H9 (cell line): ENCODE results near the gene CHMP6. TPM values are rescaled to one million over a fixed set of nuclear protein-coding genes. Genes with fewer than 3 reads are reported as not detected.

Experiments used
- DNase-seq: peaks from one replicate; pipeline ENCODE4 v3.0.0-alpha.2; 2017
- H2AFZ ChIP-seq: one replicate; pipeline ENCODE4 v1.6.1; 2013; ENCODE audit warnings: mild to moderate bottlenecking, low read length, control low read depth, moderate library complexity
- H2AK5ac ChIP-seq: 2 replicates; pipeline ENCODE4 v1.6.1; 2013; ENCODE audit warnings: low read length, control low read depth, mixed read lengths; ENCODE audit not compliant: insufficient read length
- H2BK120ac ChIP-seq: one replicate; pipeline ENCODE4 v1.6.1; 2013; ENCODE audit warnings: low read depth, mild to moderate bottlenecking, low read length, control low read depth, inconsistent platforms; ENCODE audit not compliant: poor library complexity, severe bottlenecking
- H2BK12ac ChIP-seq: 2 replicates; pipeline ENCODE4 v1.6.1; 2013; ENCODE audit warnings: low read length, control low read depth, mixed read lengths, low read depth; ENCODE audit not compliant: insufficient read length
- H2BK15ac ChIP-seq: 2 replicates; pipeline ENCODE4 v1.6.1; 2013; ENCODE audit warnings: low read depth, low read length, control low read depth
- H2BK20ac ChIP-seq: one replicate; pipeline ENCODE4 v1.6.1; 2013; ENCODE audit warnings: low read depth, mild to moderate bottlenecking, low read length, control low read depth, inconsistent platforms; ENCODE audit not compliant: poor library complexity, severe bottlenecking
- H2BK5ac ChIP-seq: 2 replicates; pipeline ENCODE4 v1.6.1; 2013; ENCODE audit warnings: low read length, control low read depth, mixed read lengths; ENCODE audit not compliant: insufficient read length
- H3K14ac ChIP-seq: 2 replicates; pipeline ENCODE4 v1.6.1; 2013; ENCODE audit warnings: low read length, control low read depth; ENCODE audit not compliant: insufficient read depth
- H3K18ac ChIP-seq: 2 replicates; pipeline ENCODE4 v1.6.1; 2013; ENCODE audit warnings: low read depth, mild to moderate bottlenecking, mixed read lengths, low read length, control low read depth; ENCODE audit not compliant: insufficient read length
- H3K23ac ChIP-seq: 2 replicates; pipeline ENCODE4 v1.6.1; 2013; ENCODE audit warnings: low read length, control low read depth, mixed read lengths, low read depth; ENCODE audit not compliant: insufficient read length
- H3K23me2 ChIP-seq: 2 replicates; pipeline ENCODE4 v1.6.1; 2013; ENCODE audit warnings: low read depth, mild to moderate bottlenecking, mixed read lengths, low read length, control low read depth; ENCODE audit not compliant: insufficient read length, poor library complexity, severe bottlenecking
- H3K27ac ChIP-seq: 2 replicates; pipeline ENCODE4 v1.5.1; 2013; ENCODE audit warnings: low read length, control low read depth, mixed read lengths, low read depth; ENCODE audit not compliant: insufficient read length
- H3K27me3 ChIP-seq: 2 replicates; pipeline ENCODE4 v1.6.1; 2013; ENCODE audit warnings: low read length, control low read depth, inconsistent platforms; ENCODE audit not compliant: insufficient read depth
- H3K4ac ChIP-seq: 2 replicates; pipeline ENCODE4 v1.6.1; 2013; ENCODE audit warnings: low read depth, mild to moderate bottlenecking, control low read depth, inconsistent platforms, low read length, moderate library complexity
- H3K4me1 ChIP-seq: 2 replicates; pipeline ENCODE4 v1.6.1; 2013; ENCODE audit warnings: low read length, control low read depth, inconsistent platforms; ENCODE audit not compliant: insufficient read depth
- H3K4me2 ChIP-seq: 2 replicates; pipeline ENCODE4 v1.6.1; 2013; ENCODE audit warnings: low read length, control low read depth, mixed read lengths; ENCODE audit not compliant: insufficient read length, insufficient read depth
- H3K56ac ChIP-seq: 2 replicates; pipeline ENCODE4 v1.6.1; 2013; ENCODE audit warnings: low read depth, mild to moderate bottlenecking, mixed read lengths, low read length, control low read depth; ENCODE audit not compliant: insufficient read length
- H3K79me1 ChIP-seq: 2 replicates; pipeline ENCODE4 v1.6.1; 2013; ENCODE audit warnings: low read depth, mild to moderate bottlenecking, moderate library complexity, low read length, control low read depth, inconsistent platforms; ENCODE audit not compliant: insufficient read depth, poor library complexity, severe bottlenecking
- H3K79me2 ChIP-seq: 2 replicates; pipeline ENCODE4 v1.6.1; 2013; ENCODE audit warnings: low read length, control low read depth, inconsistent platforms; ENCODE audit not compliant: insufficient read depth
- H3K9ac ChIP-seq: 2 replicates; pipeline ENCODE4 v1.6.1; 2013; ENCODE audit warnings: low read length, control low read depth, mixed read lengths; ENCODE audit not compliant: insufficient read length; ENCODE audit errors: extremely low read depth
- H3K9me3 ChIP-seq: one replicate; pipeline ENCODE4 v1.6.1; 2013; ENCODE audit warnings: low read depth, low read length, inconsistent platforms; ENCODE audit not compliant: control insufficient read depth
- H3T11ph ChIP-seq: one replicate; pipeline ENCODE4 v1.6.1; 2013; ENCODE audit warnings: mild to moderate bottlenecking, low read length, control low read depth, inconsistent platforms
- H4K20me1 ChIP-seq: one replicate; pipeline ENCODE4 v1.6.1; 2013; ENCODE audit not compliant: control insufficient read depth, insufficient read length, insufficient read depth
- H4K5ac ChIP-seq: 2 replicates; pipeline ENCODE4 v1.6.1; 2013; ENCODE audit warnings: low read depth, mild to moderate bottlenecking, mixed read lengths, low read length, control low read depth; ENCODE audit not compliant: insufficient read length
- H4K8ac ChIP-seq: replicated peaks from 2 replicates; pipeline ENCODE4 v1.6.1; 2013; ENCODE audit warnings: low read length, control low read depth, mixed read lengths, low read depth; ENCODE audit not compliant: insufficient read length
- H4K91ac ChIP-seq: 2 replicates; pipeline ENCODE4 v1.6.1; 2013; ENCODE audit warnings: low read depth, mild to moderate bottlenecking, moderate library complexity, mixed read lengths, low read length, control low read depth; ENCODE audit not compliant: insufficient read length
- H3K27ac Mint-ChIP-seq, 3 experiments: 2 replicates in 2 of 3; 3 replicates in 1 of 3; pipeline ENCODE4 v1.8.0; 2020 to 2021; ENCODE audit warnings: mixed read lengths in 3 of 3, mild to moderate bottlenecking in 1 of 3, moderate library complexity in 1 of 3
- H3K27me3 Mint-ChIP-seq: 2 replicates; pipeline ENCODE4 v1.8.0; 2021; ENCODE audit warnings: low read depth, mild to moderate bottlenecking, moderate library complexity, mixed read lengths
- H3K36me3 Mint-ChIP-seq, 3 experiments: 2 replicates in 2 of 3; 3 replicates in 1 of 3; pipeline ENCODE4 v1.8.0; 2020 to 2021; ENCODE audit warnings: low read depth in 3 of 3, mixed read lengths in 3 of 3; ENCODE audit not compliant: insufficient read depth in 1 of 3
- H3K4me1 Mint-ChIP-seq, 2 experiments: 2 replicates each; pipeline ENCODE4 v1.8.0; 2020; ENCODE audit warnings: mixed read lengths in 2 of 2
- H3K4me3 Mint-ChIP-seq, 2 experiments: 2 replicates in 1 of 2; 3 replicates in 1 of 2; pipeline ENCODE4 v1.8.0; 2020 to 2021; ENCODE audit warnings: mild to moderate bottlenecking in 2 of 2, mixed read lengths in 2 of 2, moderate library complexity in 1 of 2
- H3K9me3 Mint-ChIP-seq, 2 experiments: 2 replicates in 1 of 2; 3 replicates in 1 of 2; pipeline ENCODE4 v1.8.0; 2020; ENCODE audit warnings: mild to moderate bottlenecking in 2 of 2, mixed read lengths in 2 of 2, moderate library complexity in 1 of 2
- WGBS: extraction: QIAGEN DNeasy Blood & Tissue Kit; methylation state at CpG from one replicate; pipeline ENCODE4 v1.1.7; 2013; ENCODE audit warnings: missing lambda C conversion rate, low lambda C conversion rate, mixed read lengths; ENCODE audit not compliant: insufficient read length; ENCODE audit errors: extremely low coverage; 5-methylcytosine and 5-hydroxymethylcytosine counted together
- total RNA-seq: library from RNA; stranded (reverse); gene quantifications from 2 replicates; pipeline ENCODE4 v1.2.1, GENCODE V29; 2021
- TF ChIP-seq, protein P1 (sequence below): fragments of 200-600 bp; sonication (generic); conservative IDR thresholded peaks from 3 replicates; pipeline ENCODE4 v1.8.0; 2021; ENCODE audit warnings: antibody characterized with exemption, mild to moderate bottlenecking

The CHMP6 gene
- total RNA-seq, 1 experiment from 2014 or later = 23.4 TPM

DNA sequence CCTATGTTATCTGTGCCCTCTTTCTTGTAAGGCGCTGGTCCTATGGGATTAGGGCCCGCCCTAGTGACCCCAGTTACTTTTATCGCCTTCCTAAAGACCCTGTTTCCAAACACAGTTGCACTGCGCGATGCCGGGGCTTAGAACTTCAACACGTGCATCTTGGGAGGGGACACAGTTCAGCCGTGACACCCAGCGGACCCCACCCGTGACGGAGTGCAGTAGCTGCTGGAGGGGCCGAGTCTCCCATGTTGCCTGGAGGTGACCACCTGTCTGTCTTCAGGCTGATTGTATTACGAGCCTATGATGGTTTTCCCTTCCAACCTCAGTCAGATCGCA is 52.8 kb downstream of the CHMP6 start:
- Mint-ChIP-seq H3K36me3 (peaks cover 0 to under 1% (median 0%) of the 10 kb centered on the region in 3 experiments; a peak in 2 of 7 replicates), H3K27me3 (no peaks in the 10 kb centered on the region), H3K4me3 (no peak overlapping the region), H3K9me3 (no peaks in the 10 kb centered on the region), H3K4me1 (peaks cover 22 to 35% of the 10 kb centered on the region in 2 experiments), H3K27ac (peak overlapping the region in 2 of 3 experiments; percentile 33 to 84; a peak in 2 of 7 replicates)
- H2BK15ac ChIP-seq = no peak overlapping the region
- no peaks in the 10 kb centered on the region for H3K9me3 ChIP-seq
- H3K18ac ChIP-seq = no peak overlapping the region
- TF ChIP-seq, protein P1, sequence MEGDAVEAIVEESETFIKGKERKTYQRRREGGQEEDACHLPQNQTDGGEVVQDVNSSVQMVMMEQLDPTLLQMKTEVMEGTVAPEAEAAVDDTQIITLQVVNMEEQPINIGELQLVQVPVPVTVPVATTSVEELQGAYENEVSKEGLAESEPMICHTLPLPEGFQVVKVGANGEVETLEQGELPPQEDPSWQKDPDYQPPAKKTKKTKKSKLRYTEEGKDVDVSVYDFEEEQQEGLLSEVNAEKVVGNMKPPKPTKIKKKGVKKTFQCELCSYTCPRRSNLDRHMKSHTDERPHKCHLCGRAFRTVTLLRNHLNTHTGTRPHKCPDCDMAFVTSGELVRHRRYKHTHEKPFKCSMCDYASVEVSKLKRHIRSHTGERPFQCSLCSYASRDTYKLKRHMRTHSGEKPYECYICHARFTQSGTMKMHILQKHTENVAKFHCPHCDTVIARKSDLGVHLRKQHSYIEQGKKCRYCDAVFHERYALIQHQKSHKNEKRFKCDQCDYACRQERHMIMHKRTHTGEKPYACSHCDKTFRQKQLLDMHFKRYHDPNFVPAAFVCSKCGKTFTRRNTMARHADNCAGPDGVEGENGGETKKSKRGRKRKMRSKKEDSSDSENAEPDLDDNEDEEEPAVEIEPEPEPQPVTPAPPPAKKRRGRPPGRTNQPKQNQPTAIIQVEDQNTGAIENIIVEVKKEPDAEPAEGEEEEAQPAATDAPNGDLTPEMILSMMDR = no peak
- no peaks in the 10 kb centered on the region for H3K23me2 ChIP-seq
- H3K27ac ChIP-seq = no peak overlapping the region
- H3K4me2 ChIP-seq = no peak overlapping the region
- H3K79me1 ChIP-seq = no peaks in the 10 kb centered on the region
- H2BK5ac ChIP-seq = no peak overlapping the region
- no peak overlapping the region for H3K23ac ChIP-seq
- no peak overlapping the region for H4K91ac ChIP-seq
- H4K20me1 ChIP-seq = no peaks in the 10 kb centered on the region
- no peak overlapping the region for H3T11ph ChIP-seq
- no peaks in the 10 kb centered on the region for H3K27me3 ChIP-seq
- no peak overlapping the region; the same call in 1 of the 2 replicates for H3K14ac ChIP-seq
- H2BK120ac ChIP-seq = no peak overlapping the region
- WGBS = no CpG with 5 or more reads among the region's 14 CpGs
- H3K79me2 ChIP-seq = peaks cover 2% of the 10 kb centered on the region; the same call in 1 of the 2 replicates
- no peak overlapping the region for H4K5ac ChIP-seq
- H3K4me1 ChIP-seq = no peaks in the 10 kb centered on the region; the same call in 1 of the 2 replicates
- no peak overlapping the region for H3K4ac ChIP-seq
- H2AK5ac ChIP-seq = no peak overlapping the region
- H2BK20ac ChIP-seq = no peak overlapping the region
- DNase-seq = no peak
- no peak overlapping the region for H3K56ac ChIP-seq
- H4K8ac ChIP-seq = no peak overlapping the region
- no peak overlapping the region for H2BK12ac ChIP-seq
- no peak overlapping the region for H2AFZ ChIP-seq
- H3K9ac ChIP-seq = no peak overlapping the region
